Measurements from ENCODE around the gene HOXC11. TPM values are rescaled to one million over a fixed set of nuclear protein-coding genes. Genes with fewer than 3 reads are reported as not detected.

The HOXC11 gene
- total RNA-seq, 4 donors from 2014 or later, result 3.1 to 3.7 (median 3.5) TPM

DNA sequence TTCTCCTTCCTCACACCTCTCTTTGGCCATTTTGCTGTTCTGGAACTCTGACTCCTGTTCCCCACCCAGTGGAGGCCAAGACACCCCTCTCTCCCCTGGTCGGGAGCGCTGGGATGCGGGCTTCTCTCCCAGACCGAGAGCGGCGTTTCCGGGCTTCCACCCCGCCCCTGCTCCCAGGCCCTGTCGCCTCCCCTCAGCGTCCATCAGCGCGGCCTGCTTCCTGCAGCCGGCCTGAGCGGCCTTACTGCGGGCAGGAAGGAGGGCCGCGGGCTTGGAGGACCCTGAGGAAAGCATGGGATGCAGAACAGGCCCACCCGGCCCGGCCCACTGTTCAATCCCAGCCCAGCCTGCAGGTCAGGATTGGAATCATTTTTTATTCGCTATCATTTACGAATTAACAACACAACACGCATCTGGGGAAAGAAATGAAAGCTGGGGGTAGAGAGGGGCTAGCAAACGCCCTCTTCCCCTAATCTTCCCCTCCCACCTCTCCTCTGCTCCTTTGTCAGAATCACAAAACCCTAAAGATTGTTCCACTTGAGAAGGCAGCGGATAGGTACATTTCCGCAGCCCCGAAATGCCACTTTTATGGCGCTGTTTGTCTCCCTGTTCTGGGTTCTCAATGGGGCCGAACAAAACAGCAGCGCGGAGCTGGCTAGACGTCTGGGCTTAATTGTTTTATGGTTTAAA is 32.1 kb downstream of the HOXC11 start:
- Histone ChIP-seq H3K27me3 (peaks cover 16% of the 10 kb centered on the region), H3K4me3 (peak overlapping the region; percentile 67), H3K9me3 (no peaks in the 10 kb centered on the region), H3K36me3 (no peaks in the 10 kb centered on the region), H3K4me1 (peaks cover 61% of the 10 kb centered on the region), H3K27ac (peak overlapping the region; percentile 98)
- peak in 1 of 2 donors; percentile 82 for DNase-seq (ENCODE audit: low spot score in 2 of 2)
- WGBS, result 39% methylated on average over 29 of the region's 31 CpGs
- TF ChIP-seq POLR2A (IDR thresholded peaks at IDR 0.05) (no peak), POLR2AphosphoS5 (IDR thresholded peaks at IDR 0.05) (peak in 1 of 3 donors; percentile 37)

DNA sequence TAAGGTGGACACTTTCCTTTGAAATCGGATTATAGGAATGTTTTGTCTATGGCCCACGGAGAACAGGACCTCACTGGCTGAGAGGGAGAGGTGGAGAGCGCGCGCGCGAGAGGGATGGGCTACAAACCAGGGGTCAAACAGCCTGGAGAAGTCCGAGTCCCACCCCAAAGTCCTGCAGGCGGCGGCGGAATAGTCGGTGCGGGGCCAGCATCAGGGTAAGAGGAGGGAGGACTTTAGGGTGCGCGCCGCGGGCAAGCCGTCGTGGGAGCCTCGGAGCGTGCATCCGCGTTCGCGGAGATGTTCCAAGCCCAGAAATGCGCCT is 32.6 kb downstream of the HOXC11 start:
- Histone ChIP-seq H3K27ac (peak overlapping the region; percentile 98), H3K9me3 (no peaks in the 10 kb centered on the region), H3K36me3 (no peaks in the 10 kb centered on the region), H3K4me3 (peak overlapping the region; percentile 67), H3K4me1 (peaks cover 66% of the 10 kb centered on the region), H3K27me3 (peaks cover 14% of the 10 kb centered on the region)
- DNase-seq (ENCODE audit: low spot score in 2 of 2), result no peak
- WGBS, result 48% methylated on average over 26 of the region's 26 CpGs
- TF ChIP-seq, protein P1, sequence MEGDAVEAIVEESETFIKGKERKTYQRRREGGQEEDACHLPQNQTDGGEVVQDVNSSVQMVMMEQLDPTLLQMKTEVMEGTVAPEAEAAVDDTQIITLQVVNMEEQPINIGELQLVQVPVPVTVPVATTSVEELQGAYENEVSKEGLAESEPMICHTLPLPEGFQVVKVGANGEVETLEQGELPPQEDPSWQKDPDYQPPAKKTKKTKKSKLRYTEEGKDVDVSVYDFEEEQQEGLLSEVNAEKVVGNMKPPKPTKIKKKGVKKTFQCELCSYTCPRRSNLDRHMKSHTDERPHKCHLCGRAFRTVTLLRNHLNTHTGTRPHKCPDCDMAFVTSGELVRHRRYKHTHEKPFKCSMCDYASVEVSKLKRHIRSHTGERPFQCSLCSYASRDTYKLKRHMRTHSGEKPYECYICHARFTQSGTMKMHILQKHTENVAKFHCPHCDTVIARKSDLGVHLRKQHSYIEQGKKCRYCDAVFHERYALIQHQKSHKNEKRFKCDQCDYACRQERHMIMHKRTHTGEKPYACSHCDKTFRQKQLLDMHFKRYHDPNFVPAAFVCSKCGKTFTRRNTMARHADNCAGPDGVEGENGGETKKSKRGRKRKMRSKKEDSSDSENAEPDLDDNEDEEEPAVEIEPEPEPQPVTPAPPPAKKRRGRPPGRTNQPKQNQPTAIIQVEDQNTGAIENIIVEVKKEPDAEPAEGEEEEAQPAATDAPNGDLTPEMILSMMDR (IDR thresholded peaks at IDR 0.05), result no peak
- TF ChIP-seq POLR2A (IDR thresholded peaks at IDR 0.05) (no peak), POLR2AphosphoS5 (IDR thresholded peaks at IDR 0.05) (no peak), EP300 (IDR thresholded peaks at IDR 0.05) (no peak)

DNA sequence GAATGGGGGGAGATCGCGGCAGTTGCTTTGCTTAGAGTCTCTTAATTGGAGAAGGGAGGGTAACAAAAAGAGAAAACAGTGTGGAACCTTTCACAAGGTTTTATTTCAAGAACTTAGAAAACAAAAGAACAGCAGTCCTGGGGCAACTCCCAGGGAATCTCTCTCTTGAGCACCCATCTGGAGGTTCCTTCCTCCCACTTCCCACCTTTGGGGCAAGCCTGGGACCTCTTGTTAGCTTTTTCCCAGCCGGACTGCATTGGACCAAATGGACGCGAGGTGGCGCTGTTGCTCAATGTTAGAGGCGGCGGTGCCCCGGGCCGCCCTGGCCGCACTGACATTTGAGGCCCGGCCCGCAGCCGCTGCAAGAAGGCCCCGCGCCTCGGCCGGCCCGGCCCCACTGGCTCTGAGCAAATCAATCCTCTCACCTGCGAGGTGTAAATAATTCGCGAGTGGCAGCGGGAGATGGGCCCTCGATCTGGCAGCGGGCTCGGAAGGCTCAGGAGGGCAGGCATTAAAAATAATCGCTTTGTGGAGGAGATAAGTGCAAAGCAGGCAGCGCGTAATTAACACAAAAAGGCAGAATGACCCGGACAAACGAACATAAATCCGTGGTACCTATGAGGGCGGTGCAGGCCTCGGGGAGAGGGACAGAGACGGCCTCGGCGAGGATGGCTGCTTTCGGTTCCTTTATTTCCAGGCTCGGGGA is 33.1 kb downstream of the HOXC11 start:
- Histone ChIP-seq H3K9me3 (no peaks in the 10 kb centered on the region), H3K4me3 (peak overlapping the region; percentile 67), H3K27me3 (peaks cover 12% of the 10 kb centered on the region), H3K36me3 (no peaks in the 10 kb centered on the region), H3K4me1 (peaks cover 64% of the 10 kb centered on the region), H3K27ac (peak overlapping the region; percentile 98)
- TF ChIP-seq, protein P1 (IDR thresholded peaks at IDR 0.05), result peak; percentile 86 to 90
- TF ChIP-seq POLR2AphosphoS5 (IDR thresholded peaks at IDR 0.05) (peak in 2 of 3 donors; percentile 45 to 55), EP300 (IDR thresholded peaks at IDR 0.05) (no peak)
- WGBS, result 10% methylated on average over 39 of the region's 39 CpGs
- peak; percentile 96 to 97 for DNase-seq (ENCODE audit: low spot score in 2 of 2)

DNA sequence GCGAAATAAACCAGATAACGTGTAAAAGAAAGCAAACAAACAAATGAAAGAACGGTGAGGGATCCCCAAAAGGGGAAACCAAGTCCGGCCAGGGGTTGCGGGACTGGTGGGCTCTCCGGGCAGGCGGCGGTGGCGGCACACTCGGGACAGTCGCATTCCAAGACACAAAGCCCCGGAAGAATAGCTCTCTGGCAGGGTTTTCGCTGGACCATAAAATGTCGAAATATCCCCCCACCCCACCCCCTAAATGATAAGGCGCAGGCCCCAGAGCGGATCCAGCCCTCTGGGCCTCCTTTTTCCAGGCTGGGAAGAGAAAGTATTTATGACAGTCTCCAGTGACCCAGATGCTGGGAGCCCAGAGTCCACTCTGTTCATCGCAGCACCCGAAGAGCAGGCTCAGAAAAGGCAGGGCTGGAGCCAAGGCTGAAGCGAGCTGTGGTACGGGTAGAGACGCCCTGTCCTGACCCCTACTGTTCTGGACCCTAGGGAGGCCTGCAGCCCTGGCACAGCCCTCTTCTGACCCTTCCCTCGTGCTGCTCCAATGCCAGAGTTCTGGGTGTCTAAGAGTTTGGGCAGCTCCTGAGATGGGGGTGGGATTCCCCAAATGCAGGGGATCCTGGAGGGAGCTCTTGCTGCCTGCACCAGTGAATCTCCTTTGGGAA is 33.8 kb downstream of the HOXC11 start:
- peaks cover 69% of the 10 kb centered on the region for H3K4me1 ChIP-seq
- no peaks in the 10 kb centered on the region for H3K9me3 ChIP-seq
- peak overlapping the region; percentile 67 for H3K4me3 ChIP-seq
- 52% methylated on average over 22 of the region's 22 CpGs for WGBS
- H3K27me3 ChIP-seq, result peaks cover 12% of the 10 kb centered on the region
- TF ChIP-seq, protein P1 (IDR thresholded peaks at IDR 0.05), result no peak
- TF ChIP-seq POLR2AphosphoS5 (IDR thresholded peaks at IDR 0.05) (no peak), POLR2A (IDR thresholded peaks at IDR 0.05) (no peak), EP300 (IDR thresholded peaks at IDR 0.05) (no peak)
- H3K36me3 ChIP-seq, result no peaks in the 10 kb centered on the region
- DNase-seq (ENCODE audit: low spot score in 2 of 2), result no peak
- peak overlapping the region; percentile 98 for H3K27ac ChIP-seq

DNA sequence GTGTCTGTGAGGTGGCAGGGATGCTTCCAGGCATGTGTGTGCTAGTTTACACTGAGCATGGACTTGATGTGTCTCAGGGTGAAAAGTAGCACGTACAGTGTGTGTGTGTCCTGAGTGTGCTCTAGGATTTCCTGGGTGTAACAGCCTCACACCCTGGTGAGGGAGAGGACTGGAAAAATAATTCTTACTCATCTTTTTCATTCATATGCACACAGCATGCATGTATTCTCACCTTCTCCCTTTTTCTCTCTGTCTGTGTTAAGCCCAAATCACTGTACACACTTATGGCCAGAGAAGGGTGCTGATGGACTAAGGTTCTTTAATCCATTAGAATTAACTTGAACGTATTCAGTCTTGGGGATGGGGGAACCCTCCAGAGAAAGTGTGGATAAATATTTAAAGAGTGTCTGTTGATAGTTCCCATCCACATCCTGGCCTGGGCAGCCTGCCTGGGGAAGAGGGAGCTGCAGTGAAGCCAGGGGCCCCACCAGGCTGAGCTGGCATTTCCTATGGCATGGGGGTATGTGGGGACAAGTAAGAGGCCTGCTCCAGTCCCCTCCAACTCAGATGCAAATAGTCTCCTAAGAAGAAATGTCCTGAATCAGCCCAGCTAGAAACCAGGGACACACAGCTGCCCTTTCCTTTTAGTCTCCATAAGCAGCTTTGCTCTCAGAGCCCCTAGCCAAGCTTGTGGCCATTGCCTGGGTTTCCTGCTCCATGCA is 34.8 kb downstream of the HOXC11 start:
- Histone ChIP-seq H3K27ac (peak overlapping the region; percentile 98), H3K27me3 (peaks cover 13% of the 10 kb centered on the region), H3K36me3 (no peaks in the 10 kb centered on the region), H3K4me1 (peaks cover 74% of the 10 kb centered on the region), H3K9me3 (no peaks in the 10 kb centered on the region), H3K4me3 (no peak overlapping the region)
- WGBS, result 38% methylated on average over 2 of the region's 2 CpGs
- TF ChIP-seq EP300 (IDR thresholded peaks at IDR 0.05) (no peak), POLR2A (IDR thresholded peaks at IDR 0.05) (no peak), POLR2AphosphoS5 (IDR thresholded peaks at IDR 0.05) (no peak)
- TF ChIP-seq, protein P1 (IDR thresholded peaks at IDR 0.05), result no peak
- no peak for DNase-seq (ENCODE audit: low spot score in 2 of 2)
